HG03039 (cell line): Measurements from ENCODE around the gene ZNHIT2.
A peak's percentile ranks its signal among the peaks of the same experiment; 100 is the strongest.

Source experiments
- ATAC-seq: cut with Tn5 transposase; IDR thresholded peaks from one replicate; pipeline ENCODE4 v1.9.1; 2021; ENCODE audit warnings: mild to moderate bottlenecking, moderate library complexity; ENCODE audit not compliant: unreplicated experiment

The ZNHIT2 gene

DNA sequence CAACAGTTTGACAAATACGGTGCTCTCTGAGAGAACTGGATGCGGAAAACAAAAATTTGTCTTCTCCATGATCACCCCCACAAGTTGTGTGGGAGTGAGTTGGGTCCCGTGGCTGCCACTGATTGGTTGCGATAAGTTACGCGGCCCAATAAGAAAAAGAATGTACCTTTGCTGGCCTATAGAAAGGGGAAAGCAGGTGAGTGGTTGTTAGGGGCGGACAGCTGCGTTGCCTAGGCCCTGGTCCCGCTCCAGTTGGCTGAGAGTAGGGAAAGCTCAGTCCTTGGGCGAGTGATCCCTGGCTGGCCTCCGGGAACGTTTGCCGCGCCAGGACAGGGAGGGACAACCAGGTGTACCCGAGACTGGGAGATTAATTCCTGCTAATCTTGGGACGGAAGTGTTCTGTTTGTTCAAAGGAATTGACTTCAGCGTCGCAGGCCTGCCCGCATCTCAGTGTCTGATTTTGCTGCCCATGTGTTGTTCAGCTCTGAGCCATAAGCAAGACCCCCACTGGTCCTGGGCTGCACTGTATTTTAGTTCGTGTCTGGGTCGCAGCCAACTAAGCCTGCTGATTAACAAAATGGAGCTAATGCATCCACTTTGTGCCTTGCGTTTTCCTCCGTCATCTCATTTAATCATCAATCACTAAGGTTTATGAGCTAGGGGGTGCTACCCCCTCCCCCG lies 17.6 kb upstream of the ZNHIT2 start:
- peak; percentile 52 for ATAC-seq

DNA sequence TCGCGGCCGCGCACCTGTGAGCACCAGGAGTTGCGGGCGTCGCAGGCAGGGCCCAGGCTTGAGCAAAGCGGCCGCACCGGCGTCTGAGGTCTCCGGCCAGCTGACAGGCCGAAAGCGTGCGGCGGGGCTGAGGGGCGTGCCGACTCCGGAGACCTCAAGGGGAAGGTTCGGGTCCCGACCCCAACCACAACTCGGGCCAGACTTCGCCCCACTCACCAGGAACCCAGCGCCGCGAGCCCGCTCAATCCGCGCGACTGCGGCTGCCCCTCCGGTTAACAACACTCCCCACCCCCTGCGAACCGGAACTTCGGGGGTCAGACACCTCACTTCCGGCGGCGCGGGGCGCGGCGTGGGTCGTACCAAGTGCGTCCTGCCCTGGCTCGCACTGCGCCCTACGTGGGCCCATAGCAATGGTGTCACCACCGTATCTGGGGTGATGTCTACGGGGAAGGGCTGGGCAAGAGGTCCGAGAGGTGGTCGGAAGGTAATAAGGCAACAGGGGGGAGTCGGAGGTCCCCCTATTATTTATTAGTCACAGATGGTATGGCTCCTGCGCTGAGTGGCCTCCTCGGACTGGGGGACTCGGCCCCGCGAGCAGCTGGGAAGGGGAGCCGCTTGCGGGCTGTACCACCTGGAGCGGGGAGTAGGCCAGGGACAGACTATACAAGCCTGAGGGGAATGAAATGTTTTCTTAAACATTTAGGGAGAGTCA lies 16.9 kb upstream of the ZNHIT2 start, which contains the start of gene SYVN1:
SYVN1 (minus strand) TSS at position 280 of the 712 bp plus-strand sequence. CDS start 918 bp downstream, outside the sequence.
- peak; percentile 42 for ATAC-seq

DNA sequence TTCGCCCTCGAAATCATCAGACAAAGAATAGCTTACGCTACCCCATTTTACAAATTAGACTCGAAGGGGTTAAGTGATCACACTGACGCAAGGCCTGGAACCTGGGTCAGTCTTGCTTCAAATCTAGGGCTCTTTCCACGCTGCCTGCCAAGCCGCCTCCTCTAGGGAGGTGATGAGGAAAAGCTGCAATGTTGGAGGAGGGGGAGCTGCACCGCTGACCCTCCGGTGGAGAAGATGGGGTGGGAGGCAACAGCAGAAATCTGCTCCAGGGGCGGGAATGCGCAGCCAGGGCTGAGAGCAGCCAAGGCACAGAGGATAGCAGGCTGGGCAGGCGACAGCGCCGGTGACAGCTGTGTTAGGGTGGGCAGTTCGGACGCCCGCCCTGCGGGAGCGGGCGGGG lies 16.2 kb upstream of the ZNHIT2 start:
- ATAC-seq = no peak

DNA sequence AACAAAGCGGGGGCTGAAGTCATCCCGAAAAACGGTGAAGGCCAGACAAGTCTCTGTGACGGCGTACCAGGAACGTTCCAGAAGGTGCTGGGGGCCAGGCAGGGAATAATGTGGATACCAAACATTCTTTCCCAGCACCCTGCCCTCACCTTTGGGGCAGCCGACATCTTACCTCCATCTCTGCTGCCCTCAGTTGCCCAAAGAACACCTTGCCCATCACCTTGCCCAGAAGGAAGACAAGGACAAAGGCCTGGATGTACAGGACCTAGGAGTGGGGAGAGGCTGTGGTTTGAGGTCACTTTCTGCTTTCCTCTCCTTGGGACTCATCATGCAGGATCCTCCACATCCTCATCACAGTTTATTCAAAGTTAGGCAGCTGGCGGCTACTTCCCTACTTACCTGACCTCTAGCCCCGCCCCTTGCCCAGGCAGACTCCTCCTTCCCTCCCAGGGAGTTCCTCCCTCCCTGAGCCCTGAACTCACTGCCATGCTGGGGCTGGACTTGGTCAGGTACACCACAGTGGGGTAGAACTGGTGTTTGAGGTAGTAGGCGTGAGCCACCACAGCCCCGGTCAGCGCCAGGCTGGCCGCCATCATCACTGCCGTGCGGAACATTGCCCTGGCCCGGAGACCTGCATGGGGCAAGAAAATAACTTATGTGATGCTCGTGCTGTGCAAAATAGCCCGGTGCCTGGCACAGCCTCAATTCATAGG lies 15.6 kb upstream of the ZNHIT2 start:
- ATAC-seq = no peak

DNA sequence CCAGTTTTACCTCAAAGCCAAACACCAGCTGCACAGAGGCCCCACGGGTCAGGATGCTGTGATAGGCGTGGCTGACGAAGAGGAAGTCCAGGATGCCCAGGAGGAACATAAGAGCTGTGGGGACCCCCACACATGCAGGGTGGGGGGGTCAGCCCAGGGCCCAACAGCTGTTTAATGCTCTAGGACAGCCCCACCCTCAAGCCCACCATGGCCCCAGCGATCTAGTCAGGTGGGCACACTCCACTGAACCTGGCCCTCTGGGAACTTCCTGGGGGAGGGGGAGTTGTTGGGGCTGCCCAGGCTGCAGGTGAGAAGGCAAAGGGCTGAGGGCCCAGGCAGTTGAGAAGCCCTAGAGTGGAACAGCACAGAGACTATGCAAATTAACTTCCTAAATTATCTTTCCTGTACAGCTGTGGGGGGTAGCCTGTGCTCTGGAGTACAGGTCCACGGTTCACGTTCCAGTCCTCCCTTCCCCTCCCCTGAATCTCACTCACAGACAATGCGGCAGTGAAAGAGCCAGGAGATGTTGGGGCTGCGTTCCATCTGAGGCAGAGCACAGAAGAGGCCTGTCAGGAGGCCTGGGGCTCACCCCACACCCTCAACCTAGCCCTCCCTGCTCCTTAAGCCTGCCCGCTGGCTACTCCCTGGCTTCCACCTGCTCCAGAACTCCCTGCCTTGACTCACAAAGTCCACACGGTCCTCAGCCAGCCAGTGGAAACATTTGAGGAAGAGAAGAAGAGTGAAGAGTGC lies 14.9 kb upstream of the ZNHIT2 start:
- ATAC-seq = no peak

DNA sequence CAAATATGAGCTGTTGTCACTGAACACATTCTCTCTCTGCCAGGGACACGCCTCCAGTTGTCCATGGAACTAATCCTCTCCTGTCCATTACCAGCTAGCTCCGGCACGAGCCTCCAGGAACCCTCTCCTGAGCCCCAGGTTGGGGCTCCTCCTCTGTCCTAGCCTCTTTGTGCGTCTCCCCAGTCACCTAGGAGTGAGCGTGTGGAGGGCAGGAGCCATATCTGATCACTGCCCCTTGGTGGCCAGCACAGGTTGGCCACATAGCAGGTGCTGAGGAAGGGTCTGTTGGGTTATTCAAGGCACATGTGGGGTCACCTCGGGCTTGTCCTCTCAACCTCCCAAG lies 14.4 kb upstream of the ZNHIT2 start:
- ATAC-seq = no peak

DNA sequence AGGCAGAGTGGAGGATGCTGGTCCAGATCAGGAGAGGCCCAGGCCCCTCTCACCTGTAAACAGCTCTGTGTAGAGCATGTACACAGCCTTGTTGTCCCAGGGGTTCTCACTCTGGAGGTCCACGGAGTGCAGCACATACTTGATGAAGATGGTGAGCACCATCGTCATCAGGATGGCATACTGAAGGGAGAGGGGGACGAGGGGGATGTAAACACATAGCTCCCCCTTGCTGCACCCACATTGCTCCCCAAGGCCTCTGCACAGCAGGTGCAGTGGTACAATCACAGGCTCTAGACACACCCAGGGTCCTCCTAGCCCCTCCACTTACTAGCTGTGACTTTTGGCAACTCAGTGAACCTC lies 13.9 kb upstream of the ZNHIT2 start:
- no peak for ATAC-seq

DNA sequence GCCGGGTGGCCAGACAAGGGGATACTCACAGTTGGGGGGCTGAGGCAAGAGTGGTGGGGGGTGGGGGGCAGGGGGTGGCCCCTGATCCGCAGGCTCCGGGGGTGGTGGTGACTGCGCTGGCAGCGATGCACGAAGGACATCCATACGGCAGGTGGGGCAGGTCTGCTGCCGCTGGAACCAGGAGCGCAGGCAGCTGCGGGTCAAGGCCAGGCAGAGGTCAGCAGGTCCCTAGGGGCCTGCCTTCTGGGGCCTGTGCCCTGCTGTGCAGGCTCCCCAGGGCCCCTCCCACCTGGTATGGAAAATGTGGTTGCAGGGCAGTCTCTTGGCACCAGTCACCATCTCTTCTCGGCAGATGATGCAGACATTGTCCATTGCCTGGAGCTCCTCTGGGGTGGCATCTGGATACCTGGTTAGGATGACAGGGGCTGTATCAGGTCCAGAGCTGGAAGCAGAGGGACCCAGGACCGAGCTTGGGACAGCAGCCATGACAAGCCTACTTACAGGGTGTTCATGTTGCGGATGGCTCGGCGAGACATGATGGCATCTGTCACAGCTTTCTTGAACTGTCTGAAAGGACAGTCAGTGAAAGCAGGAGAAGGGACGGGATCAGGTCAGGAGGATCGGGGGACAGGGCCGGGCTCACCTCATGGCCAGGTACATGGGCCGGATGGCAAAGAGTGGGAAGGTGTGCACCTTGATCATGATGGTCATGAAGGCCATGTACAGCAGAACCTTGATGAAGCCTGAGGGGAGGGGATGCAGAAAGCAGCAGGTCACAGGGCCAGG lies 13.3 kb upstream of the ZNHIT2 start:
- no peak for ATAC-seq

DNA sequence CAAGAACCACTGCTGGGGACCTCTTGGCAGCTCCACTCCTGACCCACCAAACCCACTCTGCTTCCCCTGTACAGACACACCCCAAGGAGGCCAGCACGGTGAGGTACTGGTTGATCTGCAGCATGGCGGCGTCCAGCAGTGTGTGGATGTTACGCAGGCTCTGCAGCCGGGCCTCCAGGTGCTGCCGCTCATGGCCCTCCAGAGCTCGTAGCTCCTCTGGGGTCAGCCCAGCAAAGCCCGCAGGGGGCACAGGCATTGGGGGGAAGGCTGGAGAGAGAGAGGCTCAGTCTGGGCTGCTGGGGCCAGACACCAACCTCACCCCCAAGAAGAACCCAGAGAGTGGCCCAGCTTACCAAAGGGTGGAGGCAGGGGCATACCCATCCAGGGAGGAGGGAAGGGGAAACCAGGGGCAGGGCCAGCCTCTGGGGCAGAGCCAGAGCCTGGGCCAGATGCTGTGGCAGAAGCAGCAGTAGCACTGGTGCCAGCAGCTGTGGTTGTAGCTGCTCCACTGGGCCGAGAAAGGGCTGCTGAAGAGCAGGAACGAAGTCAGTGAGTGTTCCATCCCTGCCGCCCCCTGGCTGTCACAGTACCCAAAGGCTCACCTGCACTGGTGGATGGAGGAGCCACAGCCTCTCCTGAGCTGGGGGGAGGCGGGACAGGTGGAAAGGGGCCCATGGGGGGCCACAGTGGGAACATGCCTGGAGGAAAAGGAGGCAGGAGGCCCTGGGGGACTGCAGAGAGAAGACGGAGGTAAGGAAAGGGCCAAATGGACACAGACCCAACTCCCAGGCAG lies 12.3 kb upstream of the ZNHIT2 start:
- ATAC-seq = no peak

DNA sequence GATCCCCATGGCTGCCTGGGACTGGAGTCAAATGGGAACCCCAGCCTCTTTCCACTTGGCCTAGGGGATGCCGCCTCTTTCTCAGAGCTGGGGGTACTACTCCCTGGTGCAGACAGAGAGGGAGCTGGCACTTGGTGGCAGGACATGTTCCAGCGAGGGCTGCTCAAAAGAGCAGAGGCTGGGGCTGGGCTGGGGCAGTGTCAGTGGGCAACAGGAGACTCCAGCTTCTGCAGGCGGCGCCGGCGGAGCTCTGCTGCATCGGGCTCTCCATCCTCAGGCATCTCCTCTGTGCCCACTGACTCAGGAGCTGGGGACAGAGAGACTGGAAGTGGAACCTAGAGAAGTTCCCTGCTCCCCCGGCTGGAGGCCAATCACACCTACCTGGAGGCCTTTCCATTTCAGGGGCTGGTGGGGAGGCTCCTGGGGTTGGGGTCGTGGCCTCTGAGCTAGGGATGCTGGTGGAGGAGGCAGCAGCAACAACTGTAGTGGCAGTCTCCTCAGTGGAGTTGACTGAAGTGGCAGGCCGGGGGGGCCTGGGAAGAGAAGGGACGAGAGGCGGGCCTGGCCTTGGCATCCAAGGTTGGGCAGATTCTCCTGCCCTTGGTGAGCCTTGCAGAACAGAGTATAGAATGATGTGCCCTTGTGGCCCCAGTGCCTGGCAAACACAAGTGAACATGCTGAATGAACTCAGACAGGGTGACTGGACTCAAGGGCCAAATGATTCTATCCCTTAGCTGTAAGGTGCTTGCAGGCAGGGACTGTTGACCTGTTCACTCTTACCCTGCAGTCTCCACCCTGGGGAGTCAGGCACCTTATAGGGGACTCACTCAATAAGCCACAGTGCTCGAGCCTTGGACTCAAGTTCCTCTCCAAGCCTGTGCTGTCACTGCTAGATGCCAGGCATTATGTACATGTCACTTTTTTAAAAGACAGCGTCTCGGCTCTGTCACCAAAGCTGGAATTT lies 11.0 kb upstream of the ZNHIT2 start:
- ATAC-seq = no peak

DNA sequence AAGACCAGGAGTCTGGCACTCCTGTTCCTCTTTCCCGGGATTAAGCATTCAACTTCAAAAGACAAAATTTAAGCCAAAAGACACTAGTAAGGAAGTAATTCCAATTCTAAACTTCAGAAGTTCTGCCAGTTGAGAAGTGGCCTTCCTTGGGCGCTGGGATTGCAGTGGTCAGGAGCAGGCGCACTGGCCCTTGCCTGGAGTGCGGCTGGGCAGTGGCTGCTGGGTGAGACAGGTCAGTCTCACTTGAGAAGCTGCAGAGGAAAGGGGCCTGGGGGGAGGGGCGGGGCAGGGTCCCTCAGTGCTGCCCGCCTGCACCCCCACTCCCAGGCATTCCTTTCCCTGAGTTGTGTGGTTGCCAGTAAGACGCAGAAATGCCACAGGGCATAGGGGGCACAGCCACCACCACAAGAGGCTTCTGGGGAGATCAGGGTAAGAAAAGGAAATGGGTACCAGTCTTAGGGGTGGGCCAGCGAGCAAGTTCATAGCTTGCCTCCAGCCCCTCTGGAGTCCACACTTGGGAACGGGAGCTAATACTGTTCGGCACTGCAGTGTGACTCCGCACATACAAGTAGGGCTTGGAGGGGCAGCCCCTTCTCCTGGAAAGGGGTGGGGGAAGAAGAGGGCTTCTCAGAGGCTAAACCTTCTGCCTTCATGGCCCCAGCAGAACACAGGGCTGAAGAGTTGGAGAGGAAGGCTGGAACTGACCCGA lies 10.1 kb upstream of the ZNHIT2 start:
- ATAC-seq = no peak

DNA sequence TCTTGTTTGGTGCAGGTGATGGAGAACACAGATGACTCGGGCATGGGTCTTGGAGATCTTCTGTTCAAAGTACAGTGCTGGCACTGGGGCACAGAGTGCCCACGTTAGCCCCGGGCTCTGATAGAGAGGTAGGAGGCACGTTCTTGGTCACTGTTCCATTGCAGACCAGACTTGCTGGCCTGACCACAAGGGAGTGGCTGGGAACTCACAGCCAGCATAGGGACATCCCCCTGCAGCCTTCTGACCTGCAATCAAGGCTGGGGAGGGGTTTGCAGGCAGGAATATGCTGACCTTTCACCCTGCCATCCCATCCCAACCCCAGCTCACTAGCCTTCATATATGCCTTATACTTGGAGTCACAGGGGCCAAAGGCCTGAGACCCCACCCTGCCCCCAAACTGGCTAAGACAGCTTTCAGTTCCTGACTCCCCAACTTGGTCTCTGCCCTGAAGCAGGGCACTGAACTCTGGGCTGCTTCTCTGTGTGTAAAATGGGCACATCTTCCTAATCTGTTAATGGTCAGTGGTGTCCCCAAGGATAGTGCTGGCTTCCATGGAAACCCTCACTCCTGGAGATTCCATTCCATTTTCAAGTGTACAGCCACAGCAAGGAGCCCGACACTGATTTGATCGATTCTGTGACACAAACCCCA lies 9.2 kb upstream of the ZNHIT2 start:
- ATAC-seq = no peak

DNA sequence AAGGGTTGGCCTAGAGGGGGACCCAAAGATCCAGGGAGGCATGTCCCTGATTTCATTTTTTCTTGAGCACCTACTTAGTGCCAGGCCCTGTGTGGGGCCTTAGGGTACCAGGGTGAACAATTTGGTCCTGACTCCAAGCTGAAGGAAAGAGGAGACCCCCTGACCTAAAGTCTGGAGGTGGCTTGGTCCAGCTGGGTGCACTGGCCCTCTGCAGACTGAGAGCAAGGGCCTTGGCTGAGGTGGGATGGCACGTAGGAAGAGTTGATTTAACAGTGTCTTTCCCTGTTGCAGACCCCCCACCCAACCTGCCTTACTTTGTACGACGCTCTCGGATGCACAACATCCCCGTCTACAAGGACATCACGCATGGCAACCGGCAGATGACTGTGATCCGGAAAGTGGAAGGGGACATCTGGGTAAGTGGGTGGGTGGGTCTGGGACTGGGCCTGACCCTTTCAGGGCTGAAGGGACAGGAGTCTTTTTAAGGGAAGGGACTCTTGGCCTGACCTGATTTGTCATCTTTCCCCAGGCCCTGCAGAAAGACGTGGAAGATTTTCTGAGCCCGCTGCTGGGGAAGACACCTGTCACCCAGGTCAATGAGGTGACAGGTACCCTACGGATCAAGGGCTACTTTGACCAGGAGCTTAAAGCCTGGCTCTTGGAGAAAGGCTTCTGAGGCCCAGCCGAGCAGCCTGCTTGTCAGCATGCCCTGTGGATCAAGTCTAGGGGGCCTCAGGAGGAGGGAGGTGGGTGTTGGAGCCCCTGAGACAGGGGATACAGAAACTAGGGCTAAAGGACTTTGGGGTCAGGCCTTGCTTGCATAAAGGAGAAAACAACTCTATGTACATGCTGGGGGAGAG lies 7.9 kb upstream of the ZNHIT2 start:
- no peak for ATAC-seq

DNA sequence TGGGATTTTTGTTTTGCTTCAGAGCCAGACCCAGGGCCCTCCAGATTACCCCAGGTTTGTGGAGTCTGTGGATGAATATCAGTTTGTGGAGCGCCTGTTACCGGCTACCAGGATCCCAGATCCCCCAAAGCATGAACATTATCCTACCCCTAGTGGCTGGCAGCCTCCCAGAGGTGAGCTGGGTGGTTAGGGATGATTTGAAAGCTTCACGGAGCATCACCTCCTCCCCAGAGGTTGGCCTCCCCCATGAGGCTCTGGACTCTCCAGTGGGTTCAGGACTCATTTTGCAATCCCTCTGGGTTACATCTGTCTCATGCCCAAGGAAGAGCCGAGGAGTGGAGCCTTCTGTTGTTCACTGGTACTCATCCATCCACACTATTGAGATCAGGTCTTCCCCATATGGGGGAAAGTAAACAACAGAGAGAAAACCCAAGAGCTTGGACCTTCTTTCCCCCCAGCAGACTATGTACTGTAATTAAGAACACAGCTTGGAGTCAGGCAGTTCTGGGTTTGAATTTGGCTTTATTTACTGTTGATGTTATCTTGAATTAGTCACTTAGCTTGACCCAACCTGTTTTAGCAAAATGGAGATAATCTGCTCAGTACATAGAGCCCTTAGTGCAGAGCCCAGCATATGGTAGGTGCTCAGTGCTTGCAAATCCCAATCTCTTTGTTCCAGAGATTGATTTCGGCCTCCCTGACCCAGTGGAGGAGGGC lies 7.1 kb upstream of the ZNHIT2 start:
- no peak for ATAC-seq

DNA sequence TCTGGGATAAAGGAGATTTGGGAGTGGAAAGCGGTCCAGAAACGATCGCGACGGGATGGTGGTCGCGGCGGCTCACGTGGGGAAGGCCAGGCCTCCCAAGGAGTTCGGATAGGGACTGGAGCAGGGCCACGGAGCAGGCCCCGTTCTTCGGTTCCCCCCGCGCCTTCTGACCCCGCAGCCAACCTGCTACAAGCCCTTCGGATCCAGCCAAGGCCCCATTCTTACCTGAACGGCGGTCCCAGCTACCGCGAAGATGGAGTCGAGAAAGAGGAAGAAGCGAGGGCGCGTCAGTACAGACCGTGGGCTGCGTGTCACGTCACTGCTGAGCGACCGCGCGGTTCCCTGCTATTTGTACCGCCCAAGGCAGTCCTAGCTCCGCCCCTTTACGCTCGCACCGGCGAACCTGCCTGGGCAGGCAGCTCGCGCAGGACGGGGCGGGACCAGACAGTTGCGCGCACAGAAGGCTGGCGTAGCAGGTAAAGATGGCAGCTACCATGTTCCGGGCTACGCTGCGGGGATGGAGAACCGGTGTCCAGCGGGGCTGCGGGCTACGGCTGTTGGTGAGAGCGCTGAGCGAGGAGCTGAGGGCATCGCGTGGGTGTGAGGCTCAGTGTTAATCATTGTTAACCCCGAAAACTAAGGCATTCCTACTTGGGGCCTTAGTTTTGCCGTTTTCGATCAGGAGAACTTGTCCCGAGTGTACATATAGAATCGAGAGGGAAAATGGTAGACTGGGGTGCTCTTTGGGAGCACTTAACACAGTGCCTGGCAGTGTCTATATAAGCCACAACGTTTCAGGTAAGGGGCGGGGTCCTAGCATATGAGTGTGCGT lies 4.6 kb upstream of the ZNHIT2 start, which contains the start of the genes FAU and MRPL49:
FAU (minus strand) TSS at position 270 of the 832 bp plus-strand sequence. CDS start 321 bp downstream, outside the sequence.
MRPL49 (plus strand) TSS at position 457 of the 832 bp plus-strand sequence; CDS start at position 483, 26 bp downstream.
- ATAC-seq = peak; percentile 62
